DOHH2 (cell line): ENCODE results near the gene UNC79.

ENCODE experiments used
- EZH2phosphoT487 ChIP-seq: fragments of 200-600 bp; sonication (generic); IDR thresholded peaks from 2 replicates; pipeline ENCODE4 v1.6.1; 2017; ENCODE audit warnings: borderline replicate concordance, mild to moderate bottlenecking, antibody characterized with exemption, low read length, moderate library complexity, mixed read lengths
- TF ChIP-seq, protein P1 (sequence below): fragments of 200-600 bp; sonication (generic); IDR thresholded peaks from one replicate; pipeline ENCODE4 v1.5.1; 2014; ENCODE audit warnings: antibody characterized with exemption, mild to moderate bottlenecking, low read depth, low read length; ENCODE audit not compliant: poor library complexity, severe bottlenecking

DNA sequence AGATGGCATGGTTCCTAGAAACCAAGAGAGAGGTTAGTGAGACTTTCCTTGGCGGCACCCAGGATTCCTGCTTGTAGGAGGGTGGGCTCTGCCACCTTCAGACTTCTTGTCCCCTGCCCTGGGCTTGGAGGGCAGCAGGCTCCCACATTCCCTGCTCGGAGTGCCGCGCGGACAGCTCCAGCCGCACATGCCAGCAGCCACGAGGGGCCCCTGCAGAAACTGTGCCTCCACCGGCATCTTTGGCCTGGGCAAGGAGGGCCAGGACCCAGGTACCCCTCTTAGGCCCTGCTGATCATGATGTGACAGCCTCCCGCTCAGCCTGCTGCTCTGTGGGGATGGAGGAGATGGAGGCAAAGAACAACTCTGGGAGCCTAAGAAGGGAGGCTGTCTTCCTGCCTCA, 295.3 kb downstream of the UNC79 start:
- TF ChIP-seq, protein P1, sequence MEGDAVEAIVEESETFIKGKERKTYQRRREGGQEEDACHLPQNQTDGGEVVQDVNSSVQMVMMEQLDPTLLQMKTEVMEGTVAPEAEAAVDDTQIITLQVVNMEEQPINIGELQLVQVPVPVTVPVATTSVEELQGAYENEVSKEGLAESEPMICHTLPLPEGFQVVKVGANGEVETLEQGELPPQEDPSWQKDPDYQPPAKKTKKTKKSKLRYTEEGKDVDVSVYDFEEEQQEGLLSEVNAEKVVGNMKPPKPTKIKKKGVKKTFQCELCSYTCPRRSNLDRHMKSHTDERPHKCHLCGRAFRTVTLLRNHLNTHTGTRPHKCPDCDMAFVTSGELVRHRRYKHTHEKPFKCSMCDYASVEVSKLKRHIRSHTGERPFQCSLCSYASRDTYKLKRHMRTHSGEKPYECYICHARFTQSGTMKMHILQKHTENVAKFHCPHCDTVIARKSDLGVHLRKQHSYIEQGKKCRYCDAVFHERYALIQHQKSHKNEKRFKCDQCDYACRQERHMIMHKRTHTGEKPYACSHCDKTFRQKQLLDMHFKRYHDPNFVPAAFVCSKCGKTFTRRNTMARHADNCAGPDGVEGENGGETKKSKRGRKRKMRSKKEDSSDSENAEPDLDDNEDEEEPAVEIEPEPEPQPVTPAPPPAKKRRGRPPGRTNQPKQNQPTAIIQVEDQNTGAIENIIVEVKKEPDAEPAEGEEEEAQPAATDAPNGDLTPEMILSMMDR = no peak
- no peak for TF ChIP-seq EZH2phosphoT487
